ENCODE data around the gene LRRC25. TPM values are rescaled to one million over a fixed set of nuclear protein-coding genes. Genes with fewer than 3 reads are reported as not detected.

The LRRC25 gene
- polyA plus RNA-seq, 1 donor from 2014 or later: not detected

GRCh38 chr19:18342090-18342632 lies 55.3 kb downstream of the LRRC25 start:
- Histone ChIP-seq H3K4me3 (ENCODE audit: low read length) (no peak overlapping the region), H3K27me3 (ENCODE audit: insufficient read depth, low read depth, low read length) (no peaks in the 10 kb centered on the region), H3K27ac (ENCODE audit: low read length) (no peak overlapping the region), H3K4me2 (ENCODE audit: low read length) (no peak overlapping the region), H3K79me2 (replicated peaks; ENCODE audit: insufficient read depth, low read length) (no peaks in the 10 kb centered on the region), H3K9me2 (ENCODE audit: insufficient read depth, low read length) (no peaks in the 10 kb centered on the region), H3K9ac (ENCODE audit: low read length) (no peak overlapping the region), H2AFZ (ENCODE audit: low read depth, low read length) (no peak overlapping the region), H3F3A (ENCODE audit: insufficient read depth, low read length, poor library complexity, severe bottlenecking) (no peaks in the 10 kb centered on the region), H4K20me1 (ENCODE audit: insufficient read depth) (no peaks in the 10 kb centered on the region), H3K36me3 (ENCODE audit: insufficient read depth, low read length) (no peaks in the 10 kb centered on the region), H3K9me3 (ENCODE audit: low read length) (no peaks in the 10 kb centered on the region)
- TF ChIP-seq CTCF (IDR thresholded peaks at IDR 0.05; ENCODE audit: poor library complexity, severe bottlenecking) (no peak), EP300 (conservative IDR thresholded peaks at IDR 0.05; ENCODE audit: poor library complexity, severe bottlenecking) (no peak), POLR2AphosphoS5 (IDR thresholded peaks at IDR 0.05) (no peak), TAF1 (IDR thresholded peaks at IDR 0.05; ENCODE audit: low read depth) (no peak), MXI1 (conservative IDR thresholded peaks at IDR 0.05; ENCODE audit: poor library complexity, severe bottlenecking) (no peak), EZH2 (IDR thresholded peaks at IDR 0.05; ENCODE audit: borderline replicate concordance, insufficient read depth, low read length, poor library complexity, severe bottlenecking) (no peak), SMC3 (conservative IDR thresholded peaks at IDR 0.05; ENCODE audit: poor library complexity) (no peak), RAD21 (conservative IDR thresholded peaks at IDR 0.05) (no peak)
- TF ChIP-seq, protein P1, sequence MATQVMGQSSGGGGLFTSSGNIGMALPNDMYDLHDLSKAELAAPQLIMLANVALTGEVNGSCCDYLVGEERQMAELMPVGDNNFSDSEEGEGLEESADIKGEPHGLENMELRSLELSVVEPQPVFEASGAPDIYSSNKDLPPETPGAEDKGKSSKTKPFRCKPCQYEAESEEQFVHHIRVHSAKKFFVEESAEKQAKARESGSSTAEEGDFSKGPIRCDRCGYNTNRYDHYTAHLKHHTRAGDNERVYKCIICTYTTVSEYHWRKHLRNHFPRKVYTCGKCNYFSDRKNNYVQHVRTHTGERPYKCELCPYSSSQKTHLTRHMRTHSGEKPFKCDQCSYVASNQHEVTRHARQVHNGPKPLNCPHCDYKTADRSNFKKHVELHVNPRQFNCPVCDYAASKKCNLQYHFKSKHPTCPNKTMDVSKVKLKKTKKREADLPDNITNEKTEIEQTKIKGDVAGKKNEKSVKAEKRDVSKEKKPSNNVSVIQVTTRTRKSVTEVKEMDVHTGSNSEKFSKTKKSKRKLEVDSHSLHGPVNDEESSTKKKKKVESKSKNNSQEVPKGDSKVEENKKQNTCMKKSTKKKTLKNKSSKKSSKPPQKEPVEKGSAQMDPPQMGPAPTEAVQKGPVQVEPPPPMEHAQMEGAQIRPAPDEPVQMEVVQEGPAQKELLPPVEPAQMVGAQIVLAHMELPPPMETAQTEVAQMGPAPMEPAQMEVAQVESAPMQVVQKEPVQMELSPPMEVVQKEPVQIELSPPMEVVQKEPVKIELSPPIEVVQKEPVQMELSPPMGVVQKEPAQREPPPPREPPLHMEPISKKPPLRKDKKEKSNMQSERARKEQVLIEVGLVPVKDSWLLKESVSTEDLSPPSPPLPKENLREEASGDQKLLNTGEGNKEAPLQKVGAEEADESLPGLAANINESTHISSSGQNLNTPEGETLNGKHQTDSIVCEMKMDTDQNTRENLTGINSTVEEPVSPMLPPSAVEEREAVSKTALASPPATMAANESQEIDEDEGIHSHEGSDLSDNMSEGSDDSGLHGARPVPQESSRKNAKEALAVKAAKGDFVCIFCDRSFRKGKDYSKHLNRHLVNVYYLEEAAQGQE (IDR thresholded peaks at IDR 0.05; ENCODE audit: borderline replicate concordance): no peak

Small RNA genes lying within 50 kb of the gene (small RNA-seq; reads per million reads assigned to genes)
- gene MIR3189: 0 reads per million in 3 experiments

Other genes with a start within 250 kb of the LRRC25 start
- 14.8 and 19.1 TPM in 2 replicates for gene PIK3R2, start 244.5 kb downstream of the LRRC25 start, polyA plus RNA-seq
- 0.82 TPM in 1 of 2 replicates, not detected in the other for gene IFI30, start 223.8 kb downstream of the LRRC25 start, polyA plus RNA-seq
- gene MPV17L2, start 204.4 kb downstream of the LRRC25 start, polyA plus RNA-seq: 17.7 and 23.8 TPM in 2 replicates
- 32.3 and 49.4 TPM in 2 replicates for gene RAB3A, start 193.6 kb downstream of the LRRC25 start, polyA plus RNA-seq
- 1.6 and 2.6 TPM in 2 replicates for gene PDE4C, start 171.2 kb downstream of the LRRC25 start, polyA plus RNA-seq
- gene IQCN, start 123.2 kb downstream of the LRRC25 start, polyA plus RNA-seq: 2.5 and 3.7 TPM in 2 replicates
- 94.9 and 134 TPM in 2 replicates for gene JUND, start 116.0 kb downstream of the LRRC25 start, polyA plus RNA-seq
- gene LSM4, start 74.5 kb downstream of the LRRC25 start, polyA plus RNA-seq: 382 and 410 TPM in 2 replicates
- 5.9 and 10.9 TPM in 2 replicates for gene PGPEP1, start 57.0 kb downstream of the LRRC25 start, polyA plus RNA-seq
- gene GDF15, start 11.5 kb downstream of the LRRC25 start, polyA plus RNA-seq: 1.6 TPM in 1 of 2 replicates, not detected in the other
- gene SSBP4, start 21.8 kb upstream of the LRRC25 start, polyA plus RNA-seq: 148 and 166 TPM in 2 replicates
- 123 and 164 TPM in 2 replicates for gene ISYNA1, start 40.5 kb upstream of the LRRC25 start, polyA plus RNA-seq
- 7.2 and 8.8 TPM in 2 replicates for gene ELL, start 124.4 kb upstream of the LRRC25 start, polyA plus RNA-seq
- gene FKBP8, start 146.0 kb upstream of the LRRC25 start, polyA plus RNA-seq: 183 and 205 TPM in 2 replicates
- 55.8 and 78.1 TPM in 2 replicates for gene KXD1, start 160.2 kb upstream of the LRRC25 start, polyA plus RNA-seq
- 709 and 765 TPM in 2 replicates for gene UBA52, start 174.2 kb upstream of the LRRC25 start, polyA plus RNA-seq
- gene REX1BD, start 191.2 kb upstream of the LRRC25 start, polyA plus RNA-seq: 214 and 277 TPM in 2 replicates
- 3.3 and 14.2 TPM in 2 replicates for gene CRLF1, start 209.2 kb upstream of the LRRC25 start, polyA plus RNA-seq
- 138 and 173 TPM in 2 replicates for gene TMEM59L, start 215.2 kb upstream of the LRRC25 start, polyA plus RNA-seq
- 4.7 and 8.0 TPM in 2 replicates for gene KLHL26, start 239.4 kb upstream of the LRRC25 start, polyA plus RNA-seq

All from neural cell (in vitro differentiated cells).